ENCODE results near the gene PAPOLA. TPM values are rescaled to one million over a fixed set of nuclear protein-coding genes. Genes with fewer than 3 reads are reported as not detected.

PAPOLA gene
- total and polyA plus RNA-seq, 2 donors (not counting 1 experiment from before 2014, with no cell fraction given) = 104 to 324 TPM

GRCh38 chr14:96538990-96539317 is 36.8 kb downstream of the PAPOLA start:
- Mint-ChIP-seq H3K27ac (no peak overlapping the region), H3K27me3 (no peaks in the 10 kb centered on the region), H3K4me3 (no peak overlapping the region), H3K9me3 (ENCODE audit: insufficient read depth) (no peaks in the 10 kb centered on the region), H3K4me1 (peaks cover 3% of the 10 kb centered on the region)
- no peak overlapping the region for H2AFZ ChIP-seq (ENCODE audit: insufficient read depth, low read depth, low read length, poor library complexity, severe bottlenecking)
- TF ChIP-seq EZH2 (IDR thresholded peaks at IDR 0.05; ENCODE audit: borderline replicate concordance, insufficient read depth, low read depth, low read length, poor library complexity, severe bottlenecking) = no peak
- no peak for TF ChIP-seq CTCF (IDR thresholded peaks at IDR 0.05)
- H4K20me1 ChIP-seq (ENCODE audit: control insufficient read depth, insufficient read depth, low read length, poor library complexity, severe bottlenecking) = no peaks in the 10 kb centered on the region
- no peaks in the 10 kb centered on the region for H3K4me1 ChIP-seq (ENCODE audit: control insufficient read depth in 2 of 2, insufficient read depth in 2 of 2, low read length in 2 of 2)
- ChIA-PET CTCF (no interaction called here), POLR2A (no interaction called here)
- peaks cover 10 to 31% of the 10 kb centered on the region in 2 experiments for H3K36me3 ChIP-seq (replicated peaks in 1 of 2; ENCODE audit: control extremely low read depth in 1 of 2, control insufficient read depth in 1 of 2, extremely low read depth in 1 of 2, insufficient read depth in 2 of 2, low read length in 1 of 2)
- peak overlapping the region in 1 of 2 donors; percentile 34 for H3K27ac ChIP-seq (ENCODE audit: low read length in 2 of 2)
- peaks cover 7% of the 10 kb centered on the region for H3K79me2 ChIP-seq (ENCODE audit: control insufficient read depth, insufficient read depth, low read length)
- no peak for DNase-seq
- no peak overlapping the region for H3K4me2 ChIP-seq (replicated peaks; ENCODE audit: low read depth, low read length, poor library complexity, severe bottlenecking)
- no peaks in the 10 kb centered on the region for H3K27me3 ChIP-seq (replicated peaks in 1 of 4; ENCODE audit: control extremely low read depth in 1 of 4, control insufficient read depth in 3 of 4, insufficient read depth in 4 of 4, low read length in 3 of 4)
- intact Hi-C loops (cut with micrococcal nuclease) = no loop called here
- H3K4me3 ChIP-seq (ENCODE audit: control extremely low read depth in 1 of 5, extremely low read depth in 1 of 5, insufficient read depth in 1 of 5, low read depth in 2 of 5, low read length in 4 of 5) = no peak overlapping the region
- no peaks in the 10 kb centered on the region for H3K9me3 ChIP-seq (ENCODE audit: control extremely low read depth in 1 of 3, control insufficient read depth in 2 of 3, insufficient read depth in 1 of 3, low read length in 2 of 3)
- no peak for ATAC-seq (ENCODE audit: low read depth)
- no peak overlapping the region for H3K9ac ChIP-seq (ENCODE audit: low read length)
- WGBS (ENCODE audit: insufficient coverage) = no CpG with 5 or more reads among the region's 1 CpG

DNA sequence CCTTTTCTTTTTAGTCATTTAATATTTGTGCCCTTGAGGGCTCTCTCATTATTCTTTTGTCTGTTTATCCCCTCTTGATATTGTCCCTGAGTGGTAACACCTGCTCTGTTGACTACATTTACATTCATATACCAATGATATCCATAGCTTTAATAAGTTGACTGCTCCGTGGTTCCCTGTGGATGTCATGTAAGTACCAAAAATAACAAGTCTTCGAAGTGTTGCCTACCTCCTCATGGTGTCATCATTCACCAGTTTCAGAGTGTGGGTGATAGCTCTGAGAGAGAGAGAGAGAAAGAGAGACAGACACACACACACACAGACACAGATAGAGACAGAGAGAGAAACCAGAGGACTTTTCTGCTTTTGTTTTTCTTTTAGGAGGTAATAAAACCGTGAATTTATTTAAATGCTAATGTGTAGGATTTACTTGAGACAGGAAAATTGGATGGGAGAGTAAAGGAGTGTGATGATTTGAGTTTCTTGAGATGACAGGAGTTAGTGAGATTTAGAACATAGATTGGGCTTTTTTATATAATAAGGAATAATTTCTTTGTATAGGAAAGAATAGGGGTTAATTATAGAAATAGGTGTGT is 52.2 kb downstream of the PAPOLA start:
- DNase-seq = no peak
- intact Hi-C loops (cut with micrococcal nuclease) = no loop called here
- peaks cover 11 to 78% of the 10 kb centered on the region in 2 experiments for H3K36me3 ChIP-seq (replicated peaks in 1 of 2; ENCODE audit: control extremely low read depth in 1 of 2, control insufficient read depth in 1 of 2, extremely low read depth in 1 of 2, insufficient read depth in 2 of 2, low read length in 1 of 2)
- Mint-ChIP-seq H3K27me3 (no peaks in the 10 kb centered on the region), H3K4me3 (no peak overlapping the region), H3K4me1 (no peaks in the 10 kb centered on the region), H3K27ac (no peak overlapping the region), H3K9me3 (ENCODE audit: insufficient read depth) (no peaks in the 10 kb centered on the region)
- peaks cover 9% of the 10 kb centered on the region for H4K20me1 ChIP-seq (ENCODE audit: control insufficient read depth, insufficient read depth, low read length, poor library complexity, severe bottlenecking)
- CTCF ChIA-PET = no interaction called here
- H3K4me1 ChIP-seq (ENCODE audit: control insufficient read depth in 2 of 2, insufficient read depth in 2 of 2, low read length in 2 of 2) = no peaks in the 10 kb centered on the region
- H3K27ac ChIP-seq (ENCODE audit: low read length in 2 of 2) = peak overlapping the region in 1 of 2 donors; percentile 5
- no peaks in the 10 kb centered on the region for H3K9me3 ChIP-seq (ENCODE audit: control extremely low read depth in 1 of 3, control insufficient read depth in 2 of 3, insufficient read depth in 1 of 3, low read length in 2 of 3)
- no peak overlapping the region for H2AFZ ChIP-seq (ENCODE audit: insufficient read depth, low read depth, low read length, poor library complexity, severe bottlenecking)
- H3K79me2 ChIP-seq (ENCODE audit: control insufficient read depth, insufficient read depth, low read length) = no peaks in the 10 kb centered on the region
- POLR2A ChIA-PET = no interaction called here
- no peak for TF ChIP-seq CTCF (IDR thresholded peaks at IDR 0.05)
- TF ChIP-seq EZH2 (IDR thresholded peaks at IDR 0.05; ENCODE audit: borderline replicate concordance, insufficient read depth, low read depth, low read length, poor library complexity, severe bottlenecking) = no peak
- no peak overlapping the region for H3K4me2 ChIP-seq (replicated peaks; ENCODE audit: low read depth, low read length, poor library complexity, severe bottlenecking)
- no peak for ATAC-seq (ENCODE audit: low read depth)
- no peaks in the 10 kb centered on the region for H3K27me3 ChIP-seq (replicated peaks in 1 of 4; ENCODE audit: control extremely low read depth in 1 of 4, control insufficient read depth in 3 of 4, insufficient read depth in 4 of 4, low read length in 3 of 4)
- no peak overlapping the region for H3K9ac ChIP-seq (ENCODE audit: low read length)
- no peak overlapping the region for H3K4me3 ChIP-seq (ENCODE audit: control extremely low read depth in 1 of 5, extremely low read depth in 1 of 5, insufficient read depth in 1 of 5, low read depth in 2 of 5, low read length in 4 of 5)
- no CpG with 5 or more reads among the region's 3 CpGs for WGBS (ENCODE audit: insufficient coverage)
